ENCODE data around the gene TIPARP. TPM values are rescaled to one million over a fixed set of nuclear protein-coding genes. Genes with fewer than 3 reads are reported as not detected.
A peak's percentile ranks its signal among the peaks of the same experiment; 100 is the strongest.

Gene TIPARP
- total and polyA plus RNA-seq, 4 donors: 4.4 to 13.6 (median 8.8) TPM

DNA sequence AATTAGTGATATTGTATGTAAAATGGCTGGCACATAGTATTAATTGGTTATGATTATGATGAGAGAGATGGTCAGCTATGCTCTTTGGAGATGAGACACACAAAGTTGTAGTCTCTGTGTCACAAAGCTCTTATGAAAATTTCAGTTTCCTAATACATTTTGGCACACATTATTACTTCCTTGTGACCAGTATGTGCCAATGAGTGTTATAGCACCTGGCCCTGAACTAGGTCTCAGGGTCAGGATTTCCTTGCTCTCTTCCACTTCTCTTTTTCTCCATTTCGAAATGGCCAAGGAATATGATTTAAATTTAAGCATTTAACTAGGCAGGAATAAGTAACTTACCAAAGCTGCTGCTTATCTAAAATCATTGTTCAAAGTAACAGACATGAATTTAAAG lies 28.0 kb downstream of the TIPARP start:
- Histone ChIP-seq H3K4me1 (ENCODE audit: control insufficient read depth in 4 of 4, insufficient read depth in 4 of 4, low read length in 3 of 4) (peaks cover 0 to 18% (median 6%) of the 10 kb centered on the region in 4 donors), H3K9ac (ENCODE audit: low read depth in 1 of 2, low read length in 2 of 2) (no peak overlapping the region), H3K27ac (ENCODE audit: low read depth in 1 of 2, low read length in 2 of 2) (no peak overlapping the region), H3K9me3 (ENCODE audit: control insufficient read depth in 4 of 4, low read length in 3 of 4) (no peaks in the 10 kb centered on the region), H3K27me3 (ENCODE audit: control insufficient read depth in 4 of 4, insufficient read depth in 4 of 4, low read length in 3 of 4) (no peaks in the 10 kb centered on the region), H3K4me3 (ENCODE audit: low read depth in 1 of 3, low read length in 3 of 3) (no peak overlapping the region), H3K36me3 (ENCODE audit: control insufficient read depth in 4 of 4, insufficient read depth in 3 of 4, low read depth in 1 of 4, low read length in 3 of 4) (peaks cover 6 to 48% (median 21%) of the 10 kb centered on the region in 4 donors)
- 74% methylated on average over 1 of the region's 1 CpG for WGBS
- no peak for DNase-seq (ENCODE audit: low spot score)
- no peak for TF ChIP-seq YY1 (IDR thresholded peaks at IDR 0.05)

DNA sequence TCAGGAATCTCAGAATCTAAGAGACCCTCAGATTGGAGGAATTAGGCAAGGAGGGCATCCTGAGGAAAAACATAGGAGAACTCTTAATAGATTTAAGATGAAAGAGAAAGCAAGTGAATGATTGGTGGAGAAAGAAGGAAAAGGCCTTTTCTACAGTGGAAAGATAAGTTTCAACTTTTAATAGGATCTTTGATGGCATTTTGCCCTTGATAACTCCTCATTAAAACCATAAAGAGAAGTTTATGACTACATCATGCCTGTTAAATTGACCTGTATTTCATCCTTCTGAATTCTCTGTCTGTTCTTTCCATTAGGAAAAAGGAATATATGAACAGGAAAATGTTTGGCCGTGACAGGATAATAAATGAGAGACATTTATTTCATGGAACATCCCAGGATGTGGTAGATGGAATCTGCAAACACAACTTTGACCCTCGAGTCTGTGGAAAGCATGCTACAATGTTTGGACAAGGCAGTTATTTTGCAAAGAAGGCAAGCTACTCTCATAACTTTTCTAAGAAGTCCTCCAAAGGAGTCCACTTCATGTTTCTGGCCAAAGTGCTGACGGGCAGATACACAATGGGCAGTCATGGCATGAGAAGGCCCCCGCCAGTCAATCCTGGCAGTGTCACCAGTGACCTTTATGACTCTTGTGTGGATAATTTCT lies 30.1 kb downstream of the TIPARP start:
- peak; percentile 16 to 37 for TF ChIP-seq RXRA (IDR thresholded peaks at IDR 0.05)
- peak in 1 of 2 donors; percentile 33 for TF ChIP-seq RAD21 (IDR thresholded peaks at IDR 0.05)
- peak in 1 of 2 donors; percentile 9 for TF ChIP-seq EGR1 (IDR thresholded peaks at IDR 0.05; ENCODE audit: low read depth in 2 of 2)
- TF ChIP-seq HNF4A (conservative IDR thresholded peaks at IDR 0.05): peak; percentile 51 to 80
- TF ChIP-seq, protein P1, sequence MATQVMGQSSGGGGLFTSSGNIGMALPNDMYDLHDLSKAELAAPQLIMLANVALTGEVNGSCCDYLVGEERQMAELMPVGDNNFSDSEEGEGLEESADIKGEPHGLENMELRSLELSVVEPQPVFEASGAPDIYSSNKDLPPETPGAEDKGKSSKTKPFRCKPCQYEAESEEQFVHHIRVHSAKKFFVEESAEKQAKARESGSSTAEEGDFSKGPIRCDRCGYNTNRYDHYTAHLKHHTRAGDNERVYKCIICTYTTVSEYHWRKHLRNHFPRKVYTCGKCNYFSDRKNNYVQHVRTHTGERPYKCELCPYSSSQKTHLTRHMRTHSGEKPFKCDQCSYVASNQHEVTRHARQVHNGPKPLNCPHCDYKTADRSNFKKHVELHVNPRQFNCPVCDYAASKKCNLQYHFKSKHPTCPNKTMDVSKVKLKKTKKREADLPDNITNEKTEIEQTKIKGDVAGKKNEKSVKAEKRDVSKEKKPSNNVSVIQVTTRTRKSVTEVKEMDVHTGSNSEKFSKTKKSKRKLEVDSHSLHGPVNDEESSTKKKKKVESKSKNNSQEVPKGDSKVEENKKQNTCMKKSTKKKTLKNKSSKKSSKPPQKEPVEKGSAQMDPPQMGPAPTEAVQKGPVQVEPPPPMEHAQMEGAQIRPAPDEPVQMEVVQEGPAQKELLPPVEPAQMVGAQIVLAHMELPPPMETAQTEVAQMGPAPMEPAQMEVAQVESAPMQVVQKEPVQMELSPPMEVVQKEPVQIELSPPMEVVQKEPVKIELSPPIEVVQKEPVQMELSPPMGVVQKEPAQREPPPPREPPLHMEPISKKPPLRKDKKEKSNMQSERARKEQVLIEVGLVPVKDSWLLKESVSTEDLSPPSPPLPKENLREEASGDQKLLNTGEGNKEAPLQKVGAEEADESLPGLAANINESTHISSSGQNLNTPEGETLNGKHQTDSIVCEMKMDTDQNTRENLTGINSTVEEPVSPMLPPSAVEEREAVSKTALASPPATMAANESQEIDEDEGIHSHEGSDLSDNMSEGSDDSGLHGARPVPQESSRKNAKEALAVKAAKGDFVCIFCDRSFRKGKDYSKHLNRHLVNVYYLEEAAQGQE (IDR thresholded peaks at IDR 0.05): no peak
- TF ChIP-seq HNF4G (IDR thresholded peaks at IDR 0.05): peak; percentile 55
- TF ChIP-seq SP1 (IDR thresholded peaks at IDR 0.05): peak; percentile 51
- no peak for TF ChIP-seq GABPA (IDR thresholded peaks at IDR 0.05 in 1 of 2, conservative IDR thresholded peaks at IDR 0.05 in 1 of 2)
- TF ChIP-seq YY1 (IDR thresholded peaks at IDR 0.05): peak; percentile 27
- TF ChIP-seq, protein P2, sequence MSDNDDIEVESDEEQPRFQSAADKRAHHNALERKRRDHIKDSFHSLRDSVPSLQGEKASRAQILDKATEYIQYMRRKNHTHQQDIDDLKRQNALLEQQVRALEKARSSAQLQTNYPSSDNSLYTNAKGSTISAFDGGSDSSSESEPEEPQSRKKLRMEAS (IDR thresholded peaks at IDR 0.05): no peak
- no peak for TF ChIP-seq JUND (IDR thresholded peaks at IDR 0.05)
- DNase-seq (ENCODE audit: low spot score): no peak
- Histone ChIP-seq H3K9me3 (ENCODE audit: control insufficient read depth in 4 of 4, low read length in 3 of 4) (no peaks in the 10 kb centered on the region), H3K36me3 (ENCODE audit: control insufficient read depth in 4 of 4, insufficient read depth in 3 of 4, low read depth in 1 of 4, low read length in 3 of 4) (peaks cover 6 to 42% (median 12%) of the 10 kb centered on the region in 4 donors), H3K27ac (ENCODE audit: low read depth in 1 of 2, low read length in 2 of 2) (peak overlapping the region in 1 of 2 donors; percentile 7), H3K27me3 (ENCODE audit: control insufficient read depth in 4 of 4, insufficient read depth in 4 of 4, low read length in 3 of 4) (no peaks in the 10 kb centered on the region), H3K9ac (ENCODE audit: low read depth in 1 of 2, low read length in 2 of 2) (no peak overlapping the region), H3K4me3 (ENCODE audit: low read depth in 1 of 3, low read length in 3 of 3) (no peak overlapping the region), H3K4me1 (ENCODE audit: control insufficient read depth in 4 of 4, insufficient read depth in 4 of 4, low read length in 3 of 4) (peaks cover 0 to 18% (median 6%) of the 10 kb centered on the region in 4 donors)
- WGBS: 49% methylated on average over 4 of the region's 4 CpGs

DNA sequence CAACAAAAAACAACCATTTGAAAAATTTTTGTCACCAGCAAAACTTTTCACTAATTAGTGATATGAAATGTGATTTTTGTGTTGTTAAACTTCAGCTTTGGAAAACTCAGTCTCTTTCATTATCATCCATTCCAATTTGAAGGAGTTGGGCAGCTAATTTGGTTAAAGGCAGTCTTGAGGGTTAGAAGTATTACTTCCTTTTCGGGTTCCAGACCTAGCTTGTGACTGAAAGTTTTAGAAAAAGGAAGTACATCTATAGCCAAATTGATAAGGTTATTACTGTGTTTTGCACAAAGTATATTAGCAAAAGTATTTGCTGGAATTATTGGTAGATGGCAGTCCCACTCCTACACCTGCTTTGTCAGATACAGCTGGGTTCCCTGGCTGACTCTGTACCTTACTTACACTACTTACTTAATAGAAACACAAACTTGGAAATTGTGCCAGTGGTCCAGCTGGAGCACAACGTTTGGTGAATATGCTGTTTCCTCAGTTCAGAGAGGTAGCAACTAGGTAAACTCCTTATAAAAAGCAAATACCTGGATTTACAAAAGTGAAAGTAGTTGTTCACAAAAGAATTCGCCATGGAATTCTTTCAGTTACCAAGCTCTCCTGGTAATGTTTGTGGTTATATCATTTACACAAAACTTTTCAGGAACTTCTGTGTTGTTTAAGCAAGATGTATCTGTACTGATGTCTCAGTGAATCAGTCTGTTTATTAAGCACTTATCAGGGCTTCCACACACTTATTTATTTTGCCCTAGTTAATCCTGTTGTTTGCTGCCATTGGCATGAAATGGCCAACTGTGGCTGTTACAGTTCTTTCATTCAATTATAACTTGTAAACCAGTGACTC lies 31.6 kb downstream of the TIPARP start:
- Histone ChIP-seq H3K9me3 (ENCODE audit: control insufficient read depth in 4 of 4, low read length in 3 of 4) (no peaks in the 10 kb centered on the region), H3K27ac (ENCODE audit: low read depth in 1 of 2, low read length in 2 of 2) (no peak overlapping the region)
- 54% methylated on average over 3 of the region's 3 CpGs for WGBS
- TF ChIP-seq HNF4G (IDR thresholded peaks at IDR 0.05): no peak
- TF ChIP-seq RXRA (IDR thresholded peaks at IDR 0.05): no peak
- TF ChIP-seq, protein P3, sequence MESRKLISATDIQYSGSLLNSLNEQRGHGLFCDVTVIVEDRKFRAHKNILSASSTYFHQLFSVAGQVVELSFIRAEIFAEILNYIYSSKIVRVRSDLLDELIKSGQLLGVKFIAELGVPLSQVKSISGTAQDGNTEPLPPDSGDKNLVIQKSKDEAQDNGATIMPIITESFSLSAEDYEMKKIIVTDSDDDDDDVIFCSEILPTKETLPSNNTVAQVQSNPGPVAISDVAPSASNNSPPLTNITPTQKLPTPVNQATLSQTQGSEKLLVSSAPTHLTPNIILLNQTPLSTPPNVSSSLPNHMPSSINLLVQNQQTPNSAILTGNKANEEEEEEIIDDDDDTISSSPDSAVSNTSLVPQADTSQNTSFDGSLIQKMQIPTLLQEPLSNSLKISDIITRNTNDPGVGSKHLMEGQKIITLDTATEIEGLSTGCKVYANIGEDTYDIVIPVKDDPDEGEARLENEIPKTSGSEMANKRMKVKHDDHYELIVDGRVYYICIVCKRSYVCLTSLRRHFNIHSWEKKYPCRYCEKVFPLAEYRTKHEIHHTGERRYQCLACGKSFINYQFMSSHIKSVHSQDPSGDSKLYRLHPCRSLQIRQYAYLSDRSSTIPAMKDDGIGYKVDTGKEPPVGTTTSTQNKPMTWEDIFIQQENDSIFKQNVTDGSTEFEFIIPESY (IDR thresholded peaks at IDR 0.05): no peak
- TF ChIP-seq, protein P4, sequence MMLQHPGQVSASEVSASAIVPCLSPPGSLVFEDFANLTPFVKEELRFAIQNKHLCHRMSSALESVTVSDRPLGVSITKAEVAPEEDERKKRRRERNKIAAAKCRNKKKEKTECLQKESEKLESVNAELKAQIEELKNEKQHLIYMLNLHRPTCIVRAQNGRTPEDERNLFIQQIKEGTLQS (IDR thresholded peaks at IDR 0.05): no peak
- TF ChIP-seq, protein P5, sequence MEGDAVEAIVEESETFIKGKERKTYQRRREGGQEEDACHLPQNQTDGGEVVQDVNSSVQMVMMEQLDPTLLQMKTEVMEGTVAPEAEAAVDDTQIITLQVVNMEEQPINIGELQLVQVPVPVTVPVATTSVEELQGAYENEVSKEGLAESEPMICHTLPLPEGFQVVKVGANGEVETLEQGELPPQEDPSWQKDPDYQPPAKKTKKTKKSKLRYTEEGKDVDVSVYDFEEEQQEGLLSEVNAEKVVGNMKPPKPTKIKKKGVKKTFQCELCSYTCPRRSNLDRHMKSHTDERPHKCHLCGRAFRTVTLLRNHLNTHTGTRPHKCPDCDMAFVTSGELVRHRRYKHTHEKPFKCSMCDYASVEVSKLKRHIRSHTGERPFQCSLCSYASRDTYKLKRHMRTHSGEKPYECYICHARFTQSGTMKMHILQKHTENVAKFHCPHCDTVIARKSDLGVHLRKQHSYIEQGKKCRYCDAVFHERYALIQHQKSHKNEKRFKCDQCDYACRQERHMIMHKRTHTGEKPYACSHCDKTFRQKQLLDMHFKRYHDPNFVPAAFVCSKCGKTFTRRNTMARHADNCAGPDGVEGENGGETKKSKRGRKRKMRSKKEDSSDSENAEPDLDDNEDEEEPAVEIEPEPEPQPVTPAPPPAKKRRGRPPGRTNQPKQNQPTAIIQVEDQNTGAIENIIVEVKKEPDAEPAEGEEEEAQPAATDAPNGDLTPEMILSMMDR (IDR thresholded peaks at IDR 0.05; ENCODE audit: low read depth, low read length, missing input control): no peak
- no peak for TF ChIP-seq GABPA (IDR thresholded peaks at IDR 0.05 in 1 of 2, conservative IDR thresholded peaks at IDR 0.05 in 1 of 2)
- no peak for TF ChIP-seq YY1 (IDR thresholded peaks at IDR 0.05)

More for the DNA sequence above, 31.6 kb downstream of the TIPARP start:
- Histone ChIP-seq H3K4me1 (ENCODE audit: control insufficient read depth in 4 of 4, insufficient read depth in 4 of 4, low read length in 3 of 4) (peaks cover 0 to 18% (median 6%) of the 10 kb centered on the region in 4 donors), H3K36me3 (ENCODE audit: control insufficient read depth in 4 of 4, insufficient read depth in 3 of 4, low read depth in 1 of 4, low read length in 3 of 4) (peaks cover 6 to 40% (median 11%) of the 10 kb centered on the region in 4 donors), H3K4me3 (ENCODE audit: low read depth in 1 of 3, low read length in 3 of 3) (no peak overlapping the region), H3K9ac (ENCODE audit: low read depth in 1 of 2, low read length in 2 of 2) (no peak overlapping the region), H3K27me3 (ENCODE audit: control insufficient read depth in 4 of 4, insufficient read depth in 4 of 4, low read length in 3 of 4) (no peaks in the 10 kb centered on the region)
- no peak for DNase-seq (ENCODE audit: low spot score)
